Dermis blood vessel endothelial cell (primary cell): ENCODE measurements around the gene COL5A2. TPM values are rescaled to one million over a fixed set of nuclear protein-coding genes. Genes with fewer than 3 reads are reported as not detected.

Experiments
- DNase-seq: peaks from one replicate; pipeline ENCODE4 v3.0.0; 2010
- total RNA-seq: library from RNA; depleted of rRNA; stranded (reverse); fragments of >200 nt; gene quantifications from 2 replicates; pipeline ENCODE4 v1.2.3, GENCODE V29; 2014

Gene COL5A2
- 72.6 and 87.1 TPM in 2 replicates for total RNA-seq

- peak; percentile 78 for DNase-seq
Observed at GRCh38 chr2:189179570-189179950, at the start of gene COL5A2. COL5A2 (minus strand) TSS chr2:189179761; CDS start chr2:189179604, 157 bp downstream.

GRCh38 chr2:189226017-189226416, 46.5 kb upstream of the COL5A2 start:
- no peak for DNase-seq

- DNase-seq, result no peak
Observed at GRCh38 chr2:189225032-189225431, 45.5 kb upstream of the COL5A2 start.

- peak; percentile 86 for DNase-seq
Observed at GRCh38 chr2:189222468-189223105, 43.0 kb upstream of the COL5A2 start.

GRCh38 chr2:189221811-189222467, 42.4 kb upstream of the COL5A2 start:
- no peak for DNase-seq

- DNase-seq, result no peak
Observed at GRCh38 chr2:189218236-189218635, 38.7 kb upstream of the COL5A2 start.

GRCh38 chr2:189217541-189217940, 38.0 kb upstream of the COL5A2 start:
- DNase-seq, result peak; percentile 29

GRCh38 chr2:189217051-189217450, 37.5 kb upstream of the COL5A2 start:
- DNase-seq, result no peak

- no peak for DNase-seq
Observed at GRCh38 chr2:189214484-189214883, 34.9 kb upstream of the COL5A2 start.

- DNase-seq, result no peak
Observed at GRCh38 chr2:189213250-189213649, 33.7 kb upstream of the COL5A2 start.

- DNase-seq, result peak; percentile 92
Observed at GRCh38 chr2:189210250-189211087, 30.9 kb upstream of the COL5A2 start.

- peak; percentile 32 for DNase-seq
Observed at GRCh38 chr2:189208254-189208653, 28.7 kb upstream of the COL5A2 start.

GRCh38 chr2:189204322-189204941, 24.9 kb upstream of the COL5A2 start:
- DNase-seq, result peak; percentile 33

- DNase-seq, result no peak
Observed at GRCh38 chr2:189203177-189203799, 23.7 kb upstream of the COL5A2 start.

- no peak for DNase-seq
Observed at GRCh38 chr2:189199797-189200196, 20.2 kb upstream of the COL5A2 start.

- DNase-seq, result no peak
Observed at GRCh38 chr2:189192766-189193165, 13.2 kb upstream of the COL5A2 start.

- DNase-seq, result no peak
Observed at GRCh38 chr2:189191766-189192165, 12.2 kb upstream of the COL5A2 start.

GRCh38 chr2:189190685-189191084, 11.1 kb upstream of the COL5A2 start:
- no peak for DNase-seq

GRCh38 chr2:189188115-189188805, 8.7 kb upstream of the COL5A2 start:
- DNase-seq, result no peak

- DNase-seq, result no peak
Observed at GRCh38 chr2:189183170-189183569, 3.6 kb upstream of the COL5A2 start.

GRCh38 chr2:189181706-189182105, 2.1 kb upstream of the COL5A2 start:
- no peak for DNase-seq
